GM12865 (cell line): ENCODE results near the gene DLG2.

ENCODE experiments used
- DNase-seq: peaks from one replicate; pipeline ENCODE4 v3.0.0; 2010; ENCODE audit warnings: low read depth
- H3K4me3 ChIP-seq: 2 replicates; pipeline ENCODE4 v1.5.1; 2011; ENCODE audit warnings: mild to moderate bottlenecking, low read depth, low read length, control low read depth
- CTCF ChIP-seq: IDR thresholded peaks from 2 replicates; pipeline ENCODE4 v1.5.1; 2011; ENCODE audit warnings: low read length, control low read depth, low read depth, inconsistent platforms; ENCODE audit not compliant: insufficient read depth; ENCODE audit errors: missing control alignments

DLG2 gene

GRCh38 chr11:83852775-83853442 is 1774.2 kb downstream of the DLG2 start:
- no peak overlapping the region for H3K4me3 ChIP-seq
- DNase-seq = no peak
- no peak for TF ChIP-seq CTCF

- TF ChIP-seq CTCF = no peak
- H3K4me3 ChIP-seq = no peak overlapping the region
- no peak for DNase-seq
Measured at GRCh38 chr11:83852012-83852411, 1775.1 kb downstream of the DLG2 start.

- H3K4me3 ChIP-seq = no peak overlapping the region
- TF ChIP-seq CTCF = no peak
- DNase-seq = no peak
Measured at GRCh38 chr11:83847467-83848034, 1779.6 kb downstream of the DLG2 start.

- no peak for TF ChIP-seq CTCF
- no peak for DNase-seq
- no peak overlapping the region for H3K4me3 ChIP-seq
Measured at GRCh38 chr11:83845797-83846196, 1781.3 kb downstream of the DLG2 start.

- no peak overlapping the region for H3K4me3 ChIP-seq
- no peak for TF ChIP-seq CTCF
- no peak for DNase-seq
Measured at GRCh38 chr11:83840326-83840725, 1786.8 kb downstream of the DLG2 start.

GRCh38 chr11:83836883-83837654 is 1790.1 kb downstream of the DLG2 start:
- DNase-seq = peak; percentile 65
- TF ChIP-seq CTCF = peak; percentile 81
- no peak overlapping the region for H3K4me3 ChIP-seq

GRCh38 chr11:83836065-83836464 is 1791.1 kb downstream of the DLG2 start:
- H3K4me3 ChIP-seq = no peak overlapping the region
- TF ChIP-seq CTCF = no peak
- DNase-seq = no peak
